CD4-positive, alpha-beta T cell treated with Interleukin-17A for 1 hour (primary cell): ENCODE results near the gene TMEM121.
"Not testable (repeated sequence)": the region's sequence is repeated elsewhere in the genome, so short reads cannot be mapped to it uniquely, and the experiment has no call there.

Experiments used
- DNase-seq: peaks from one replicate; pipeline ENCODE4 v3.0.0-alpha.2; 2020

The TMEM121 gene

DNA sequence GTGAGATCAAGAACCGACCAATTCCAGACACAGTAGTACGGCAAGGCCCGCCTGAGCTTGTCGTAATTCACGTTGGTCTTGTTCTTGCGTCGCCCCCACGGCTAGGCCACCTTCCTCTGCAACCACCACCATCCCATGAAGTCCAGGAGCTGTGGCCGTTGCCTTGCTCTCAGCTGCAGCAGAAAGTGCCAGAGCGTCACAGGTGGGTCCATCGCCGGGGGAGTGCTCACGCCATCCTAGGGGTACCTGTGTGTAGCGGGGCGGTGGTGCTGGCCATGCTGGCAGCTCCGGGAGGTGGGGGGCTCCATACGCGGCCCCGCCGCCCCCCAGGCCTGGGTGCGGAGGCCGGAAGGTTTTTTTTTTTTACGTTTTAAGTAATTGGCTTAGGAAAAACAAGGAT, 23.1 kb downstream of the TMEM121 start:
- no peak for DNase-seq

- DNase-seq, result no peak
Measured at GRCh38 chr14:105554022-105554421, 27.6 kb downstream of the TMEM121 start.

DNA sequence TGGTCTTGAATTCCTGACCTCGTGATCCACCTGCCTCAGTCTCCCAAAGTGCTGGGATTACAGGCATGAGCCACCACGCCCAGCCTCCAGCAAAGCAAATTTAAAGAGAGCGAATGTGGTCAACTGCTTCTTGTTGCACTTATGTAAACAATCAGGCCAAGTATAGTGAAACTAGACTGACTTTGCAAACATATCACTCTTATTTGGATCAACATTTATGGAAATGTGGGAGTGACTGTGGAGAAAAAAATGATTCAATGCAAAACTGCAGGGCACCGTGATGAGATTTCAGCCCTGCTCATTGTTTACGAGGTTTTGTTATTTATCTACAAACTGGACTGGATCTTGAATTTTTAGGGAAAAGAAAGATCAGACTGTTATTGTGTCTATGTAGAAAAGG, 28.1 kb downstream of the TMEM121 start:
- no peak for DNase-seq

DNA sequence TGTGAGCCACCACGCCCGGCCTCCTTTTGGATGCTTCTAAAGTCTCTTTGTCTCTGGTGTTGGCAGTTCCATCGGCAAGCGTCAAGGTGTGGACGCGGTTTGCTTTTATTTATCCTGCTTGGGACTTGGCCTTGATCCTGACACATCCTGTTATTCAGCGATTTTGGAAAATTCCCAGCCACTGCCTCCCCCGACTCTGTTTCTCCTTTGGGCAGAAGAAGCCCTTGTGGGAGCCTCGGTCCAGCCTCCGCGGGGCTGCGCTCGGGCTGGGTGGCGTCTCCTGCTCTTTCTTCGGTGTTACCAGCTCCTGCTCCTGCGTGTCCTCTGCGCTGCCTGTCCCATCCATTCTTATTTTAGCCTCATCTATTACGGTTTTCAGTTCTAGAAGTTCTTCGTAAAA, 31.3 kb downstream of the TMEM121 start:
- not testable (repeated sequence) for DNase-seq

DNA sequence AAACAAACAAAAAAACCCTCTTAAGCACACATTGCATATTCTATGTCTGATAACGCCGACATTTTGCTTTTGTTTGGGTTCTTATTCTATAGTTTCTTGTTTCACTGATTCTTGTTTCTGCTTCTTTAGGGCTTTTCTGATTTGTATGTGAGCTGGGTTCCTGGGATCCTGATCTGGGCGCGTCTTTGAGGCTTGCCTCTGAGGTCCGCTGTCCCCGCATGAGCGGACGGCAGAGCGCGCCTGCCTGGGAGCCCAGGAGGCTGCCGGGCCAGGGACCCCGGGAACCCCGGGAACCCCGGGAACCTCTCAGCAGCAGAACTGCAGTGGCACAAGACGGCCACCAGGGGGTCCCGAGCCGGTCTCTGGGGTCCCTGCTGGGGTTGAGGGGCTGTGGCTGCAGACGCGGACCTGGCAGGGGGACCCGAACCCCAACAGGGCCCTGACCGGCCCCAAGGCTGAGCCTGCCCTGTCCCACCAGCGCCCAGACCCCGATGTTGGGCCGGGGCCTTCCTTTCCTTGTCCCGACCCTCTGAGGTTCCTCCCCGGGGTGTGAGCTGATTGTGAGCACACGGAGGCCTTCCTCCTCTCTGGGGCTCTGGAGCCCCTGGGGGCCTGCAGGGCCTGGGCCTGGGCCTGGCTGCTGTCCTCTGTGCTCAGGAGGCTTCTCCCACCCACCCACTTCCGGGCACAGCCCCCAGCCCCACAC, 32.2 kb downstream of the TMEM121 start:
- DNase-seq, result not testable (repeated sequence)

DNA sequence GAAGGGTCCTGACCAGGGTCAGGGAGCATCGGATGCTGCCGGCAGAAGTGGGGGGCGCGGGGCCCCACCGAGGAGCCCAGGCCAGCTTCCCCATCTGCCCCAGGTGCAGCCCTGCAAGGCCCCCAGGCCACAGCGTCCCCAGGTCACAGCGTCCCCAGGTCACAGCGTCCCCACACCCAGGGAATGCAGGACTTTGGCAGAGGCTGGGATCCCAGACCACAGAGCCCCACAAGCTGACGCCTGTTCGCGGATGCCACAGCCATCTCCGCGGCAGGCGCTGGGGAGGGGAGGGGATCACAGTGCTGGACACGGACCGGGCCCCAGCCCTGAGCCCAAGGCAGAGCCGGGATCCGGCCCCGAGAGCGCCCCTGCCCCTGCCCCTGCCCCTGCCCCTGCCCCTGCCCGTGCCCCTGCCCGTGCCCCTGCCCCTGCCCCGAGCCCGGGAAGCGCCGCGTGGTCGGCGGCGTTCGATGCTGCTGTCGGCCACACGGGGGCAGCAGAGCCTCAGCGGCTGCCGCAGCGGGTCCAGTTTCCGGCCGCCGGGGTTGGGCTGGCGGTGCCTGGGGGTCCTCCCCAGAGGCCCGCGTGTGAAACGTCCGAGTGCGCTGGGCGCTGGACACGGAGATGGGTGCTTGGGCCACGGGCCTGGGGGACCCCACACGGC, 33.1 kb downstream of the TMEM121 start:
- not testable (repeated sequence) for DNase-seq

DNA sequence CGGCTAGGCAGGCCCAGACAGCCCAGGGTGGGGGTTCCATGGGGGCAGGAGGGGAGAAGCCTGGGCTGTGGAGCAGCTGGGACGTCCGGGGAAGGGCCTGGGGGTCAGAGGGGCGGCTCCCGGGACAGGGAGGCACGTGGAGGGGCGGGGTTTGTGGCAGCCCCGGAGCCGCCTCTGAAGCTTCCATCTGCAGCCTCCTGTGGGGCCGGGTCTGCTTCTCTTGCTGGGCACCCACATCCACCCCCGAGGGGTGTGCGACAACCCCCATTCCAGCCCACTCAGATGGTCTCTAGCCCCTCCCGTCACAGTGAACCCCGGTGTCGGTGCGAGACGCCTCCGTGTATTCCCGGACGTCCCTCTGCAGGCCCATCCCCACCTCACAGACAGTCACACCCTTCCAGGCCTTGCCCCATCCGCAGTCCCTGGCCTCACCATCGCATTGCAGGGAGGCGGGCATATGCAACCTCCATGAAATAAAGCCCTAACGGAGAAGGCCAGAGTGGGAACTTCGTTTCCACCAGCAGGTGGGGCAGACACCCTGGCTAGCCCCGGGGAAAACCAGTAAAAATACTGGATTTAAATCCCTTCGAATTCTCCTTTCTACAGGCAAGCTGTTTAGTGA, 33.8 kb downstream of the TMEM121 start:
- not testable (repeated sequence) for DNase-seq

- DNase-seq, result not testable (repeated sequence)
Measured at GRCh38 chr14:105561345-105561744, 35.0 kb downstream of the TMEM121 start.

DNA sequence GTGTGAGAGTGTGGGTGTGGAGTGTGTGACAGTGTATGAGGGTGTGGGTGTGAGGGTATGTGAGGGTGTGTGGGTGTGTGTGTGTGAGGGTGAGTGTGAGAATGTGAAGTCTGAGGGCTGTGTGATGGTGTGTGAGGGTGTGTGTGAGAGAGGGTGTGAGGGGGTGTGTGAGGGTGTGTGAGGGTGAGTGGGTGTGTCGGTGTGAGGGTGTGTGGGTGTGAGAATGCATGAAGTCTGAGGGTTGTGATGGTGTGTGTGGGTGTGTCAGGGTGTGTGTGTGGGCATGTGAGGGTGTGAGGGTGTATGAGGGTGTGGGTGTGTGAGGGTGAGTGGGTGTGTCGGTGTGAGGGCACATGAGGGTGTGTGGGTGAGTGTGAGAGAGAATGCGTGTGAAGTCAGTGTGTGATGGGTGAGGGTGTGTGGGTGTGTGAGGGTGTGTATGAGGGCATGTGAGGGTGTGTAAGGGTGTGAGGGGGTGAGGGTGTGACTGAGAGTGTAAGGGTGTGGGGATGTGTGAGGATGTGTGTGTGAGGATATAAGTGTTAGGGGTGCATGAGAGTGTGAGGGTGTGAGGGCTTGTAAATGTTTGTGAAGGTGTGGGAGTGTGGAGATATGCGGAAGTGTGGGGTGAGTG, 36.4 kb downstream of the TMEM121 start:
- DNase-seq, result no peak

GRCh38 chr14:105563347-105563737, 37.0 kb downstream of the TMEM121 start:
- no peak for DNase-seq

DNA sequence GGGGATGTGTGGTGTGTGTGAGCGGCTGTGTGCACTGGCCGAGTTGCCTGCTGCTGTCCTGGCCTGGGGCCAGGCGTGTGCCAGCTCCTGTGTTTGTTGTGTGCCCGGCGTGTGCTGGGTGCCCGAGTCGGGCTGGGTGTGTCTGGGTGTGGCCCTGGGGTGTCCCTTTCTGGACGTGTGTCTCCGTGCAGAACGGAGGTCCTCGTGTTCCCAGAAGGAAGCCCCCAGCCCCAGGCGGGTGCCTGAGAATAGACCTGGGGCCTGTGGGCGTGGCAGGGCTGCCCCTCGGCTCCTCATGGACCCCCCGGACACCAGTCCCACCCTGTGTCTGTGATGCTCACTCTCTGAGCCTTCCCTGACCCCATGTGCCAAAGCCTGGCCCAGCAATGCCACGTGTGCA, 38.2 kb downstream of the TMEM121 start:
- not testable (repeated sequence) for DNase-seq

GRCh38 chr14:105565185-105565919, 39.0 kb downstream of the TMEM121 start:
- DNase-seq, result not testable (repeated sequence)

- not testable (repeated sequence) for DNase-seq
Measured at GRCh38 chr14:105566248-105567163, 40.1 kb downstream of the TMEM121 start.

DNA sequence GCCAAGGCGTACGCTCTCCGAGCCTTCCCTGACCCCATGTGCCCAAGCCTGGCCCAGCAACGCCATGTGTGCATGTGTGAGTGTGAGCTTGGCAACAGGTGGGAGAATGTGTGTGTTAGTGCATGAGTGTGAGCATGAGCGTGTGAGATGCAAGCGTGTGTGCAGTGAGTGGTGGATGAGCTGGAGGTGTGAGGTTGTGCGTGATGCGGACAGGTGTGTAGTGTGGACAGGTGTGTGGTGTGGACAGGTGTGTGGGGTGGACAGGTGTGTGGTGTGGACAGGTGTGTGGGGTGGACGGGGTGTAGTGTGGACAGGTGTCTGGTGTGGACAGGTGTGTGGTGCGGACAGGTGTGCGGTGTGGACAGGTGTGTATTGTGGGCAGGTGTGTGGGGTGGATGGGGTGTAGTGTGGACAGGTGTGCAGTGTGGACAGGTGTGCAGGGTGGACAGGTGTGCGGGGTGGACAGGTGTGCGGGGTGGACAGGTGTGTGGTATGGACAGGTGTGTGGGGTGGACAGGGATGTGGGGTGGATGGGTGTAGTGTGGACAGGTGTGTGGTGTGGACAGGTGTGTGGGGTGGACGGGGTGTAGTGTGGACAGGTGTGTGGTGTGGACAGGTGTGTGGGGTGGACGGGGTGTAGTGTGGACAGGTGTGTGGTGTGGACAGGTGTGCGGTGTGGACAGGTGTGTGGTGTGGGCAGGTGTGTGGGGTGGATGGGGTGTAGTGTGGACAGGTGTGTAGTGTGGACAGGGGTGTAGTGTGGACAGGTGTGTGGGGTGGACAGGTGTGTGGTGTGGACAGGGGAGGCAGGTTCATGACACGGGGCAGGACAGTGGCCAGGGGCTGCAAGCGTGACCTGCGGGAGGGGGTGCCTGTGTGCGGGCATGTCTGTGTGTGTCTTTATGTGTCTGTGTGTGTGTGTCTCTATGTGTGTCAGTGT, 41.1 kb downstream of the TMEM121 start:
- not testable (repeated sequence) for DNase-seq

DNA sequence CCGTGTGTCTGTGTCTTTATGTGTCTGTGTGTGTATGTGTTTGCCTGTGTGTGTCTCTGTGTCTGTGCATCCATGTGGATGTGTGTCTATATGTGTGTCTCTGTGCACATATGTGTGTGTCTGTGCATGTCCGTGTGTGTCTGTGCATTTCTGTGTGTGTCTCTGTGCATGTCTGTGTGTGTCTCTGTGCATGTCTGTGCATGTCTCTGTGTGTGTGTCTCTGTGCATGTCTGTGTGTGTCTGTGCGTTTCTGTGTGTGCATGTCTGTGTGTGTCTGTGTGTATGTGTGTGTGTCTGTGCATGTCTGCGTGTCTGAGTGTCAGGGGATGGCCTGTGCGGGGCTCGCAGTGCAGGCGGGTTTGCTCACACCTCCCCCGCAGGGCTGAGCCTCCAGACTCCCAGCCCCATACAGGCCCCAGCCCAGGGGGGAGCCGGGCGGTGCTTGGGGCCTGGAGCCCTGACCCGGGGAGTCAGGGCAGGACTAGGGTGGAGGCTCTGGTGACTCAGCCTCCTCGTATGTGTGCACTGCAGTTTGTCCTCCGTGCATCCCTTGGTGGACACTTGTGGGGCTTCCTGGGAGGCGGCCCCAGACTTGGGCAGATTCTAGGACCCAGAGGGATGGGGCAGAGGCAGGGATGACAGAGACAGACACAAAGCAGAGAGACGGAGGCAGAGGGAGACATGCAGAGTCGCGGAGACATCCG, 41.9 kb downstream of the TMEM121 start:
- DNase-seq, result not testable (repeated sequence)

DNA sequence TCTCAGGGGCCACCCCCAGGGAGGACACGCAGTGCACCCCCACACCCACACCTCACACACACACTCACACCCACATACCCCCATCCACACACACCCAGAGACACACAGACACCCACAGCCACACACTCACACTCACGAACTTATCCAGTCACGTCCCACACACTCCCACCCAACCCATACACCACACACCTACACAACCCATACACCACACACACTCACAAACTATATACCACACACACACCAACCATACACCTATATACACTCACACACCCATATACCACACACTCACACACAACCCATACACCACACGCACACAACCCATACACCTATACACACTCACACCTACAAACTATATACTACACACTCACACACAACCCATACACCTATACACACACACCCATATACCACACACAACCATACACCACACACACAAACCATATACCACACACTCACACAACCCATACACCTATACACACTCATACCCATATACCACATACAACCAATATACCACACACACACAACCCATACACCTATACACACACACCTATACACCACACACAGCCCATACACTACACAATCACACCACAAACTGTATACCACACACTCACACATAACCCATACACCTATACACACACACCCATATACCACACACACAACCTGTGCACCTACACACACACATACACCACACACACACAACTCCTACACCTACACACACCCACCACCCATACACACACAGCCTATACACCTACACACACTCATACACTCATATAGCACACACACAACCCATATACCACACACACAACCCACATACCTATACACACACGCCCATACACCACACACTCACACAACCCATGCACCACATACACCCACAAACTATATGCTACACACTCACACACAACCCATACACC, 42.7 kb downstream of the TMEM121 start:
- DNase-seq, result no peak

GRCh38 chr14:105570482-105570881, 44.1 kb downstream of the TMEM121 start:
- DNase-seq, result no peak

DNA sequence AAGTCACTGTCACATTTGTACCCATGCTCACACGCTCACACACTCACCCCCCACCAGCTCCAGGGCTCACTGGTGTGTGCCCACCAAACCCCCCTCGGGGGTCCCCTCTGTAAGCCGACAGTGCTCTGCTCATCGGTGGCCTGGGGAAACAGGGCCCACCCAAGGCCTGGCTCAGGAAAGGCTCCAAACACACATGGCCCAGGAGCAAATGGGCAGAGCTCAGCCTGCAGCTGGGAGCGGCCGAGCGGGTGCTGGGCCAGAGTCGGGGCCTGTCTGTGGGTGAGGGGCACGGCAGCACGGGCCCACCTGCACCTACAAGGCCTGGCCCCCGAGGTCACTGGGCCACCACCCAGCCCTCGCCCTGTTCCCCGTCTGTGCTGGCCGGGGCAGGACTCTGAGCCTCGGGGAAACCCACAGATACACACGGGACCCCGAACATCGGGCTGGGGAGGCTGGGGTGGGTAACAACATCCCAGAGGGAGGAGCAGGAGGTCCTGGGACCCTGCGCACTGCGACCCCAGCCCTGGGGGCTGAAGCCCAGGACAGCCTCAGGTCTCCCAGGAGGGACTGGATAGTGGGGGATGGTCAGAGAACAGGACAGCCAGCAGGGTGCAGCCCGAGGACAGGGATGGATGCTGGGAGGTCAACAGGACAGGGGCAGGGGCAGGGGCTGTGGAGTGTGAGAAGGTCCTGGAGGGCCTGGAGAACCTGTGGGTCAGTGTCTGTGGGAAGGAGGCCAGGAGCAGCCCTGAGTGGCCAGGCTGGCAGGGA, 45.0 kb downstream of the TMEM121 start:
- DNase-seq, result not testable (repeated sequence)
